Mucosa of stomach (tissue), 1 donor: ENCODE measurements around the gene TEX19.

ENCODE experiments used
- H3K27me3 ChIP-seq: one replicate; pipeline ENCODE4 v1.7.0; 2013; ENCODE audit warnings: mild to moderate bottlenecking, low read length; ENCODE audit not compliant: control insufficient read depth, insufficient read depth
- H3K36me3 ChIP-seq: one replicate; pipeline ENCODE4 v1.7.0; 2013; ENCODE audit warnings: low read length; ENCODE audit not compliant: control insufficient read depth, insufficient read depth
- H3K4me1 ChIP-seq: one replicate; pipeline ENCODE4 v1.7.0; 2013; ENCODE audit warnings: mild to moderate bottlenecking, low read length; ENCODE audit not compliant: control insufficient read depth, insufficient read depth
- H3K4me3 ChIP-seq: one replicate; pipeline ENCODE4 v1.7.0; 2013; ENCODE audit warnings: low read length
- H3K9ac ChIP-seq: one replicate; pipeline ENCODE4 v1.7.0; 2013; ENCODE audit warnings: mild to moderate bottlenecking, low read length, moderate library complexity
- H3K9me3 ChIP-seq: one replicate; pipeline ENCODE4 v1.7.0; 2013; ENCODE audit warnings: mild to moderate bottlenecking, low read length, moderate library complexity; ENCODE audit not compliant: control insufficient read depth
- donor health status: Pancreatic carcinoma.

TEX19 gene, protein sequence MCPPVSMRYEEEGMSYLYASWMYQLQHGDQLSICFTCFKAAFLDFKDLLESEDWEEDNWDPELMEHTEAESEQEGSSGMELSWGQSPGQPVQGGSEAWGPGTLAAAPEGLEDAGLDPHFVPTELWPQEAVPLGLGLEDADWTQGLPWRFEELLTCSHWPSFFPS

DNA sequence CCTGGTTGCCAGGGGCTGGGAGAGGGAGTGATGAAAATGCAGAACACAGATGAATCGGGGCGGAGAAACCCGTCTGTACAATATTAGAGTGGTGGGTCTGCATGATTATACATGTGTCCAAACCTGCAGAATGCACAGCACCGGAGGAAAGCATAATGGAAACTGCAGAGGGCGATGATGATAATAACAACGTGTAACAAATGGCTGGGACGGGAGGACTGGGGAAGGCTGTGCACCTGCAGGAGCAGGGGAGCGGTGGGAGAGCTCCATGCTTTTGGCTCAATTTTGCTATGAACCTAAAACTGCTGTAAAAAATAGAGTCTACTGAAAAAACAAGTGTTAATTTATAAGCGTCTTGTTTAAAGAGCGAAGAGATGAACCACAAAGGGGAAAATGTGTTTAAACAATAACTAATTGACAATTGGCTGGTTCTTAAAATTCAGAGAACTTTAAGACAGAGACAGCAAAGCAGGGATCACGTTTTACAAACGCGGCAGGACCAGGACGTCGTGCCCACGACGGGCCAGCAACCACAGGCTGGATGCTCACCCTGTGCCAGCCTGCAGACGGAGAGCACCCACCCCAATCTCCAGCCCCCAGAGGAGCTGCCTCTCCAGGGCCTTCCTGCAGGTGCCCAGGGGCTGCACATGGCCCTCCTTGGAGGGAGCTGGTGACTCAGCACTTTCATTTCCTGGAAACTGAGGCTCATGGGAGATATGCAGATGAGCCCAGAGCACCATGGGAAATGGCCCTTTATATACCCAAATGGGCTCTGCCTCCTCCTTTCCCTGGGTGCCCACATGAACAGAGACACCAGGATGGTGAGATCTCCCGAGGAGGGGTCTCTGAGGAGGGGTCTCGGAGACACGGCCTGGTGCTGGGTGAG is at the start of gene TEX19:
Gene TEX19 (plus strand): TSS at position 783 of the 886 bp plus-strand sequence. CDS start 2,904 bp downstream, outside the sequence.
- peaks cover 24% of the 10 kb centered on the region for H3K27me3 ChIP-seq
- no peak within 1 kb of the TSS for H3K9ac ChIP-seq
- no peaks in the 10 kb centered on the region for H3K9me3 ChIP-seq
- no peaks in the 10 kb centered on the region for H3K36me3 ChIP-seq
- H3K4me1 ChIP-seq = peaks cover 20% of the 10 kb centered on the region
- H3K4me3 ChIP-seq = no peak within 1 kb of the TSS

DNA sequence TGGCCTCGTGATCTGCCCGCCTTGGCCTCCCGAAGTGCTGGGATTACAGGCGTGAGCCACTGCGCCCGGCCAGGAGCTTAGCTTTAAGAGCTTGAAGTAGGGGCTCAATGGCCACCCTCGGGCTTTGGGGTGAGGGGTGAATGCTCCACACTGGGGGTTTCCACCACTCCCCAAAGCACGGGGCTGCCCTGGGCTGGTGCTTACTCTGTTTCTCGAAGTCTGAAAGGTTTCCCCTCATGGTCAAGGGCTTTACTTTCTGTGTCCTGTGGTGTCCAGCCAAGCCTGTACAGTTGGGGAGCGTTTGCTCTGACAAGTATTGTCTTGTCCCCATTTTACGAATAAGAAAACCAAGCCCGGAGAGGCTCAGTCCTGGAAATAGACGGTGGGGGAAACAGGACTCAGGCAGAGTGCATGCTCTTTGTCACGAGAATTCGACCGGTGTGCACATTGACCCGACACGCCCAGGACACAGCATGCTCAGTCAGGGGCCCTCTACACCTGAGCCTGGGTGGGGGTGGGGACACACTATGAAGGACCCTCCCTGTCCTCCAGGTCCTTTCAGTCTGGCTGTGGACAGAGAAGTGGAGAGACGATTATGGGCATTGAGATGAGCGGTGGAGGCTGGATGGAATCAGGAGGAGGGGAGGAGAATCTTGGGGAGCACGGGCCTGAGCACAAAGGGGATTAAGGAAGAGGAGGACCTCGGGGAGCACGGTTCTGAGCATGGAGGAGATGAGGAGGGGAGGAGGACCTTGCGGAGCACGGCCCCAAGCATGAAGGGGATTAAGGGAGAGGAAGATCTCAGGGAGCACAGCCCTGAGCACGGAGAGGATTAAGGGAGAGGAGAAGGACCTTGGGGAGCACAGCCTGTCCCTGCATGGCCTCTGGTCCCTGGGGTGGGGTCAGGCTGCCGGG is 49.1 kb upstream of the TEX19 start:
- H3K27me3 ChIP-seq = peaks cover 22% of the 10 kb centered on the region
- H3K9ac ChIP-seq = no peak overlapping the region

DNA sequence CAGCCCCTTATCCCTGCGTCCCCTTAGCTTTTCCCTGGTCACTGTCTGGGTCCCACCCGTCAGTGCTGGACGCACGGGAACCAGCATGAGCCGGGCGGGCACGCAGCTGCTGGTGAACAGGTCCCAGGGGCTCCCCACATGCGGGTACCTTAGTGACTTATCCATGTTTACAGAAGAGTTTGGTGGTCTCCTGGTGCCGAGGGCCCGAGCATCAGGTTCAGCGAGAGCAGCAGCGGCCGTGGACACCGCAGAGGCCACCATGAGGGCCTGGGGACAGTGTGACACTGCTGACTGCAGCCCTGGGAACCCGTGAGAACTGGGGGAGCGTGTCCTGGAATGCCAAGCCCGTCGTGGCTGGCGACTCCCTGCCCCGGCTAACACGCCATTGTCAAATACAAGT is 48.2 kb upstream of the TEX19 start:
- H3K4me1 ChIP-seq = peaks cover 5% of the 10 kb centered on the region
- no peaks in the 10 kb centered on the region for H3K9me3 ChIP-seq
- H3K4me3 ChIP-seq = no peak overlapping the region
- no peaks in the 10 kb centered on the region for H3K36me3 ChIP-seq
- H3K9ac ChIP-seq = no peak overlapping the region
- peaks cover 32% of the 10 kb centered on the region for H3K27me3 ChIP-seq

More for the DNA sequence above, 49.1 kb upstream of the TEX19 start:
- Histone ChIP-seq H3K4me3 (no peak overlapping the region), H3K4me1 (peaks cover 4% of the 10 kb centered on the region), H3K36me3 (no peaks in the 10 kb centered on the region), H3K9me3 (no peaks in the 10 kb centered on the region)

DNA sequence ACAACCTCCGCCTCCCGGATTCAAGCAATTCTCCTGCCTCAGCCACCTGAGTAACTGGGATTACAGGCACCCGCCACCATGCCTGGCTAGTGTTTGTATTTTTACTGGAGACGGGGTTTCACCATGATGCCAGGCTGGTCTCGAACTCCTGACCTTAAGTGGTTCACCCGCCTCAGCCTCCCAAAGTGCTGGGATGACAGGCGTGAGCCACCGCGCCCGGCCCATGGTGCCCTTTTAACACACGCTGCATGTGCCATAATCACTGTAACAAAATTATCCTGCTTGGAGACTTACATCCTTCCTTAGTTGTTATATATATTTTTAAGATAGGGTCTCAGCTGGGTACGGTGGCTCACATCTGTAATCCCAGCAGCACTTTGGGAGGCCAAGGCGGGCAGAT is 47.1 kb upstream of the TEX19 start:
- Histone ChIP-seq H3K36me3 (no peaks in the 10 kb centered on the region), H3K27me3 (peaks cover 43% of the 10 kb centered on the region), H3K9ac (no peak overlapping the region), H3K9me3 (no peaks in the 10 kb centered on the region), H3K4me3 (no peak overlapping the region), H3K4me1 (peaks cover 9% of the 10 kb centered on the region)

DNA sequence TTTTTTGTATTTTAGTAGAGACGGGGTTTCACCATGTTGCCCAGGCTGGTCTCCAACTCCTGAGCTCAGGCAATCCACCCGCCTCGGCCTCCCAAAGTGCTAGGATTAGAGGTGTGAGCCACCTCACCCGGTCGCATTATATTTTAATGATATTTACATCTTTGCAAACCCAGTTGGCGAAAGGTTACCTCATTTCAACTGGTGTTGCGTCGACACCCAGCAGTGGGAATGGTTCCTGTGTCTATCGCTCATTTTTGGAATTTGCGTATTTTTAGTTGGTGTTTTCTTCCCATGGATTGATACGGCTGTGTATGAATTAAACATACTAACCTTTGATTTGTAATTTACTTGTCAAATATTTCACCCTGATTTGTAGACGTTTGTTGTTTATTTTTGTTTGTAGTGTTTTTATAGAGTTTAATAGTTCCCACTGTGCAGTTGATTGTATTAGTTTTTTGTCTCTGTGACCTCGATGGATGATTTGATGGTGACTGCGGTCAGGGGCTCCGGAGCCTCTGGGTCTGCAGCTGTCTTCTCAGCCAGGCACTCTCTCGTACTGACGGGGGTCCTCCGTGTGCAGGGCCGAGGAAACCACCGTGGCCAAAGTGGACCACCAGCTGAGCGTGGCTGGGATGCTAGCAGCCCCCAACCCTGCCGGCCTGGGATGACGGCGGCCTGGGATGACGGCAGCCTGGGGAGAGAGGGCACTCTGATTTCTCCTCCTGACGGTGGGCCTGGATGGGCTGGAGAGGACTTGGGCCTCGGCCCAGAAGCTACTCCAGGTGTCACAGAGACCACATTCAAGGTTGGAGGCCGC is 45.6 kb upstream of the TEX19 start:
- Histone ChIP-seq H3K9ac (no peak overlapping the region), H3K9me3 (no peaks in the 10 kb centered on the region), H3K27me3 (peaks cover 43% of the 10 kb centered on the region), H3K4me1 (peaks cover 9% of the 10 kb centered on the region), H3K36me3 (no peaks in the 10 kb centered on the region), H3K4me3 (no peak overlapping the region)

DNA sequence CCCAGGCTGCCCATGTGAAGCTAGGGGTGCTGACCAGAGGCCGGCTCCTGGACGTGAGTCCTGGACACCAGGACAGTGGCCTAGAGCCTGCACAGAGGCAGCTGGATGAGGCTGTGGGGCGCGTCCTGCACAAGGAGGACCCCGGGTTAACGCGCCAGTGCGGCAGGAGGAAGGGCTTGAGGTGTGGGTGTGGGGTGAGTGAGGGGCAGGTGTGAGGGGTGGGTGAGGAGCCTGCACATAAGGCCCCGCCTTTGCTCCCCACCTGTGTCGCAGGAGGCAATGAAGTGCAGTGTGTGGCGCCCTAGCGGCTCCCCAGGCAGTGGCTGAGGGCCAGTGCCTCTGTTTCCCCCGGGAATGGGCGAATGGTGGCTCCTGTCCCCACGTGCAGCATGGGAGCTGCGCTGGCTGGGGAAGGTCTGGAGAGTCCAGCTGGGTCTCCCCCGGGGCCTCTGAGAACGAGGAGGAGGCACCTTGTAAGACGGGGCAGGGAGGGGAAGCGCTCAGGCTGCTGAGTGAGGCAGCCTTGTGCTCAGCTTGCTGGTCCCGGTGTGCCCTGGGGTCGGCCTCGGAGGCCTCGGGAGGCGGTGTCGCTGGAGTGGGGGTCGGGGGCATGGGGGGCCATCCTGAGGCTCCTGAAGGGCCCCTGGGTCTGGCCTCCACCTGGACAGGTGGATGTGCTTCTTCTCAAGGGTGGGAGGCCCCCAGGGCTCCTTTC is 44.9 kb upstream of the TEX19 start:
- H3K9ac ChIP-seq = no peak overlapping the region
- peaks cover 9% of the 10 kb centered on the region for H3K4me1 ChIP-seq
- H3K27me3 ChIP-seq = peaks cover 43% of the 10 kb centered on the region
- H3K36me3 ChIP-seq = no peaks in the 10 kb centered on the region
- no peak overlapping the region for H3K4me3 ChIP-seq
- no peaks in the 10 kb centered on the region for H3K9me3 ChIP-seq

DNA sequence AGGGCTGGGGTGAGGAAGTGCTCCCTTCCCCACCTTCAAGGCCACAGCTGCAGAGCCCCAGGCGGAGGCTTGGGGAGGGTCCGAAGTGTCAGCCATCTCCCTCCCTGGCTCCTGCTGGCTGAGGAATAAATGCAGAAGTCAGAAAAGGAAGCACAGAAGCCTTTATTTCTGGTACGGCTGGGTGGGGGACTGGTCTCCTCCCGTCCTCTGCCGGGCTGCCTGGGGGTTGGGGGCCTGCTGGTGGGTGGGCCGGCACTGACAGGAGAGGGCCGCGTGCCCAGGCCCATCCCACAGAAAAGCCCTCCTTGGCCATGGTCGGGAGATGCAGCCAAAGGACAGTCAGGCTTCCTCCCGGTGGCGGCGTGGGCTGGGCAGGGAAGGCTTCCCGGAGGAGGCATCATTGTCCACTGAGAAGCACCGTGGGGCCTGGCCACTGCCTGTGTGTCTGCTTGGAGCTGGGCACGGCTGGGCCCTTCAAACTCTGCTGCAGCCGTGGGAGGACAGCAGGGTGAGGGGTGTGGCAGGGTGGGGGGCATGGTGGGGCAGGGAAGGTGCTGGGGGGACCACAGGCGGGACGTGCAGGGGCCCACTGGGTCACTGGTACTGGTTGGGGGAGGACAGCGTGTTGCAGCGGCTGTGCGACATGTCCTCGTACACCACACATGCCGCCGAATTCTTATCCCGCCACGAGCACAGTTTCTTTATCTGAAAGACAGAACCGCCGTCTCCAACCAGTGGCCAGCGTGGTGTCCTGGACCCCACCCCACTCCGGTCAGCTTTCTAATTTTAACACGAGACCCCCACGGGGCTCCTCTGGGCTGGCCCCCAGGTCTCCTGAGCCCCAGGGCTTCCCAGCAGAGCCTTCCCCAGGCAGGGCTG is 44.1 kb upstream of the TEX19 start:
- H3K9ac ChIP-seq = no peak overlapping the region
- peaks cover 5% of the 10 kb centered on the region for H3K4me1 ChIP-seq
- H3K9me3 ChIP-seq = no peaks in the 10 kb centered on the region
- H3K27me3 ChIP-seq = peaks cover 39% of the 10 kb centered on the region
- no peak overlapping the region for H3K4me3 ChIP-seq
- no peaks in the 10 kb centered on the region for H3K36me3 ChIP-seq

DNA sequence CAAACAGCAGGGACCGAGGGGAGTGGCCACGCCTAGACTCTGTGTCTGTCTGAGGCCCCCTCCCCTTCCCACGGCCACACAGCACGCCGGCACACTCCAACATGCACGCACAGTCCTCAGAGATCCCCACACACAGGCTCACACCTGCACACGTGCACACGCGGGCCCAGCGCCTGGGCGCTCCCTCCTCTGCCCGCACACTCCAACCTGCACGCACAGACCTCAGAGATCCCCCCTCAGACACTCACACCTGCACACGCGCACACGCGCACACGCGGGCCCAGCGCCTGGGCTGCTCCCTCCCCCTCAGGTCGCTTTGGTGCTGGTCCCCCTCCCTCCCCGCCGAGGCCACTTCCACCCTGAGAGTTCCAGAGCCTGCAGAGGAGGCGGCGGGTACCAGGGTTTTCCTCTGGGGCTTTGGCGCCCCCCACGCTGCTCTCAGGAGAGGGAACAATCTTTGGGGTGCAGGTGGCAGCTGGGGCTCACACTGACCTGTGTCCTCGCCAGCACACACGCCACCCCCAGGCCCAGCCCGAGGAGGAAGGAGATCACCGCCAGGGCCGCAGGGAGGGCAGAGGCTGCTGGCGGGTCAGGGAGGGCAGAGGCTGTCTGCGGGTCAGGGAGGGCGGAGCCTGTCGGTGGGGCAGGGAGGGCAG is 43.2 kb upstream of the TEX19 start:
- Histone ChIP-seq H3K27me3 (peaks cover 31% of the 10 kb centered on the region), H3K9ac (no peak overlapping the region), H3K9me3 (no peaks in the 10 kb centered on the region), H3K4me3 (no peak overlapping the region), H3K4me1 (peaks cover 9% of the 10 kb centered on the region), H3K36me3 (no peaks in the 10 kb centered on the region)

DNA sequence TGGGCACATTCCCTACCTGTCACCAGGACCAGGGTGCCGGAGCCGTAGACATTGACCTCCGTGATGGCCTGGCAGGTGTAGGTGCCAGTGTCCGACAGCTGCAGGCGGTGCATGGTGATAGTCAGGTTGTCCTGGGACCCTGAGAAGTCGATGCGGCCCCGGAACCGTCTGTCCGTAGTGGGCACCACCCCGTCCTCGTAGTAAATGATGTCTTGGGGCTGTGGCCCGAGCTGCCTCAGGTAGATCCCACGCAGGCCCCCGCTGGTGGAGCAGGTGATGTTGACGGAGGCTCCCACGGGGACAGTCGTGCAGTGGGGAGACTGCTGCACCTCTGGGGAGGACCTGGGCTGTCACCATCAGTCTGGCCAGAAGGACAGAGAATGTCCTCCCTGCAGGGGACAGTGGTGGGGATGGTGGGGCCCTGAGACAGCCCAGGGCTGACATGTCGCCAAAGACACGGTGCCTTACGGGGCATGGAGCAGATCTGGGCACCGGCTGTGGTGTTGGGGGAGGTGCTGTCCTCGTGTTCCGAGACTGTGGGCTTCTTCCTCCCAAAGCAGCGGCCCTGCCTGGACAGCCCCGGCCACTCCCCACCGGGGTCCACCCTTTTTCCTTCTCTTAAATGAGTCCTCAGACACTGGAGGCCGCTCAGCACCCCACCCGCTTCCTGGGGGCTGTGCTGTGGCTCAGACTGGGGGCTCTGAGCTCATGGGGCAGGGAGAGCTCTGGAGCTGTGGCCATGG is 42.2 kb upstream of the TEX19 start:
- H3K4me3 ChIP-seq = no peak overlapping the region
- peaks cover 19% of the 10 kb centered on the region for H3K4me1 ChIP-seq
- H3K9me3 ChIP-seq = no peaks in the 10 kb centered on the region
- H3K27me3 ChIP-seq = peaks cover 28% of the 10 kb centered on the region
- no peak overlapping the region for H3K9ac ChIP-seq
- H3K36me3 ChIP-seq = no peaks in the 10 kb centered on the region
